ENCODE data around the gene HPCA.

GRCh38 chr1:32915766-32916706, 29.7 kb downstream of the HPCA start:
- TF ChIP-seq POLR2A (IDR thresholded peaks at IDR 0.05; ENCODE audit: low read length) (no peak), GATA1 (IDR thresholded peaks at IDR 0.05; ENCODE audit: low read depth, low read length) (no peak)

Measured in erythroblast (primary cell).